ENCODE measurements around the gene OR1J1.

Gene OR1J1

DNA sequence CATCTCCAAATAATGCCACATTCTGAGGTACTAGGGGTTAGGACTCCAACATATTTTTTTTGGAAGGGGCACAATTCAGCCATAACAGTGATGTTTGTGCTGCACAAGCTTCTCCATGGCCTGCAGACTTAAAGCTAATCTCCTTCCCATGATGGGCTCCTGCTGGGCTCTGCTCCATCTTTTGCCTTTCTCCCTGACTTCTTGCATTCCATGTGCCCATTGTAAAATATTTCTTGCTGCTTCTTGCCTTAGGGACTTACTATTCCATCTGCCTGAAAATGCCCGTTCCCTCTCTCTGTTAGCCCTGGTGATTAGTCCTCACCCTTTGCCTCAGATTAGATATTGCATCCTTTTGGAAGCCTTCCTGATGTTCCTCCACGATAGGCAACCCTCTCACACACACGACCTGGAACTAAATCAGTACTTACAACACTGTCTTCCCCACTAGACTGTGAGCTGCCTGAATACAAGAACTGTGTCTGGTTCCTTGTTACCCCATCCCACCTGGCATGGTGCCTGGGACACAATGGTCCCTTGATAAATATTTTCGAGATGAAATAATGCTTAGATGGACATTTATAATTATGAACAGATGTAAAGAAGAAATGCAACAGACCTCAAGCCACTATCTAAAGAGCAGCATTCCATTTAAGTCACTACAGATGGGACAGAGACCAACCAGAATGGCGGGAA lies 33.5 kb downstream of the OR1J1 start:
- DNase-seq = no peak

DNA sequence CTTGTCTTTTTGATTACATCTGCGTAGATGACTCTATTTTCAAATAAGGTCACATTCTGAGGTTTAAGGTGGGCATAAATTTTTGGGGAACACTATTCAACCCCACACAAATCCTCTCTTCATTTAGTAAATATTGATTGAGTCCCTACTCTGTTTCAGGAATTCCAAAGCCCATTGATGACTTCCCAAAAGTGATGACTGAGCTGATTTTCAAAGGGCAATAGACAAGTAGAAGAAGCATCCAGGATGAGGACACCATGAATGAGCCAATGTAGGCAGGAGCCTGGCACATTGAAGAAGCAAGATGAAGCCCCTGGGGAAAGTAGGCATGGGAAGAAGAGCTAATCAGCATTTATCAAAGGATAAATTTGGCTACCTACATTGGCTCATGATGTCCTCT lies 35.2 kb downstream of the OR1J1 start:
- DNase-seq = no peak
